GM12878 (cell line): ENCODE results near the gene TTLL11. TPM values are rescaled to one million over a fixed set of nuclear protein-coding genes. Genes with fewer than 3 reads are reported as not detected.

Experiments used
- ATAC-seq: fragments of 200-7000 bp; cut with Tn5 transposase; 3 replicates; pipeline ENCODE4 v1.9.1; 2020; ENCODE audit warnings: mild to moderate bottlenecking, moderate library complexity
- BruUV-seq: library from RNA; stranded (reverse); fragments of 400-500 nt; replicated peaks from 2 replicates; lab custom pipeline; 2021; lab: Mats Ljungman, UMichigan
- CTCF ChIA-PET: fragments of 300-600 bp; sonication (Branson Sonifier 250); formaldehyde crosslinking; extraction: SDS; loops from one replicate; lab custom pipeline; 2021; ENCODE audit warnings: inconsistent platforms; lab: Yijun Ruan, JAX
- POLR2A ChIA-PET: fragments of 350-600 bp; formaldehyde crosslinking; extraction: SDS; loops from one replicate; lab custom pipeline; 2021; ENCODE audit warnings: inconsistent platforms; lab: Charles Lee
- RAD21 ChIA-PET: fragments of 300-600 bp; sonication (Branson Sonifier 250); formaldehyde crosslinking; loops from one replicate; lab custom pipeline; 2023; ENCODE audit warnings: antibody characterized with exemption; ENCODE audit not compliant: unreplicated experiment; lab: Charles Lee
- SMC1A ChIA-PET: fragments of 300-600 bp; sonication (Branson Sonifier 250); formaldehyde crosslinking; loops from one replicate; lab custom pipeline; 2023; ENCODE audit not compliant: unreplicated experiment, uncharacterized antibody; lab: Charles Lee
- DNase-seq: peaks from one replicate; pipeline ENCODE4 v3.0.0-alpha.2; 2011; ENCODE audit warnings: low read depth, low spot score
- FAIRE-seq: peaks from 3 replicates; lab custom pipeline; 2011; peaks lifted over from hg19 to GRCh38; lab: Jason Lieb, UNC
- H2AFZ ChIP-seq: 2 replicates; pipeline ENCODE4 v1.6.0; 2011; ENCODE audit warnings: low read depth, low read length, control low read depth; ENCODE audit not compliant: control insufficient read depth
- H3K27ac ChIP-seq: 2 replicates; pipeline ENCODE4 v1.5.1; 2011; ENCODE audit warnings: control low read depth; ENCODE audit not compliant: control insufficient read depth, insufficient read depth
- H3K27me3 ChIP-seq, 2 experiments: replicated peaks in 1 of 2; 2 replicates each; pipeline versions ENCODE4 v1.6.0 to v1.6.1; 2011; ENCODE audit warnings: low read length in 1 of 2; ENCODE audit not compliant: control insufficient read depth in 2 of 2, insufficient read depth in 2 of 2
- H3K36me3 ChIP-seq, 2 experiments: 2 replicates each; pipeline ENCODE4 v1.5.1; 2011; ENCODE audit warnings: low read length in 1 of 2; ENCODE audit not compliant: control insufficient read depth in 2 of 2, insufficient read depth in 2 of 2
- H3K4me1 ChIP-seq: 2 replicates; pipeline ENCODE4 v1.6.1; 2011; ENCODE audit warnings: mild to moderate bottlenecking, low read length, moderate library complexity, mixed read lengths; ENCODE audit not compliant: control insufficient read depth, insufficient read depth
- H3K4me2 ChIP-seq: 2 replicates; pipeline ENCODE4 v1.6.0; 2011; ENCODE audit warnings: control low read depth; ENCODE audit not compliant: control insufficient read depth, insufficient read depth
- H3K4me3 ChIP-seq: fragments of 200-600 bp; sonication (generic); 2 replicates; pipeline ENCODE4 v1.5.1; 2016
- H3K79me2 ChIP-seq: 2 replicates; pipeline ENCODE4 v1.6.0; 2011; ENCODE audit warnings: low read length; ENCODE audit not compliant: control insufficient read depth, insufficient read depth
- H3K9ac ChIP-seq: 2 replicates; pipeline ENCODE4 v1.8.0; 2011; ENCODE audit warnings: low read length, control low read depth, mixed read lengths; ENCODE audit not compliant: control insufficient read depth, insufficient read depth
- H3K9me3 ChIP-seq: replicated peaks from 3 replicates; pipeline ENCODE4 v1.5.1; 2011; ENCODE audit warnings: mild to moderate bottlenecking, low read length; ENCODE audit not compliant: control insufficient read depth, insufficient read depth
- H4K20me1 ChIP-seq: 2 replicates; pipeline ENCODE4 v1.6.0; 2011; ENCODE audit not compliant: control insufficient read depth, insufficient read depth
- CTCF ChIP-seq, 3 experiments: IDR thresholded peaks in 2 of 3; conservative IDR thresholded peaks in 1 of 3; 2 replicates each; pipeline ENCODE4 v1.5.1; 2011; ENCODE audit warnings: low read depth in 3 of 3, low read length in 3 of 3, mild to moderate bottlenecking in 3 of 3, control low read depth in 2 of 3, moderate library complexity in 2 of 3, inconsistent platforms in 1 of 3, mixed read lengths in 1 of 3; ENCODE audit not compliant: control insufficient read depth in 2 of 3, insufficient read depth in 1 of 3; ENCODE audit errors: extremely low read depth in 1 of 3
- E2F8 ChIP-seq: fragments of 450-650 bp; IDR thresholded peaks from 2 replicates; pipeline ENCODE4 v1.6.1; 2018; ENCODE audit warnings: mild to moderate bottlenecking, low read depth, moderate library complexity; ENCODE audit not compliant: partially characterized antibody
- EGR1 ChIP-seq, 2 experiments: IDR thresholded peaks; 1 replicate in 1 of 2; 2 replicates in 1 of 2; pipeline ENCODE4 v1.6.1; 2011 to 2012; ENCODE audit warnings: low read depth in 2 of 2, low read length in 2 of 2, borderline replicate concordance in 1 of 2, mild to moderate bottlenecking in 1 of 2, moderate library complexity in 1 of 2
- ETV6 ChIP-seq, 2 experiments: fragments of 450-650 bp in 1 of 2; IDR thresholded peaks in 1 of 2; conservative IDR thresholded peaks in 1 of 2; 2 replicates each; pipeline ENCODE4 v1.6.1; 2014; ENCODE audit warnings: antibody characterized with exemption in 1 of 2, borderline replicate concordance in 1 of 2, low read depth in 1 of 2, mild to moderate bottlenecking in 1 of 2, moderate library complexity in 1 of 2
- KDM1A ChIP-seq: fragments of 200-600 bp; sonication (generic); IDR thresholded peaks from 2 replicates; pipeline ENCODE4 v1.6.1; 2016; ENCODE audit warnings: borderline replicate concordance
- NFYA ChIP-seq: IDR thresholded peaks from 2 replicates; pipeline ENCODE4 v1.6.1; 2011; ENCODE audit warnings: low read depth, mild to moderate bottlenecking, low read length, improper control_type of control experiment, borderline replicate concordance
- NR2C2 ChIP-seq: IDR thresholded peaks from 2 replicates; pipeline ENCODE4 v1.6.1; 2011; ENCODE audit warnings: borderline replicate concordance, low read depth; ENCODE audit not compliant: control insufficient read depth, insufficient read length
- RB1 ChIP-seq: fragments of 450-650 bp; formaldehyde crosslinking; IDR thresholded peaks from 2 replicates; pipeline ENCODE4 v1.6.1; 2017; ENCODE audit warnings: mild to moderate bottlenecking, borderline replicate concordance
- RELA ChIP-seq: fragments of 450-650 bp; IDR thresholded peaks from 2 replicates; pipeline ENCODE4 v1.8.0; 2014; ENCODE audit warnings: borderline replicate concordance; ENCODE audit not compliant: partially characterized antibody
- SPI1 ChIP-seq: IDR thresholded peaks from 2 replicates; pipeline ENCODE4 v1.6.1; 2011; ENCODE audit warnings: low read depth, mild to moderate bottlenecking, low read length, moderate library complexity, borderline replicate concordance; ENCODE audit not compliant: insufficient read depth
- STAT1 ChIP-seq: fragments of 450-650 bp; conservative IDR thresholded peaks from 2 replicates; pipeline ENCODE4 v1.6.1; 2014; ENCODE audit warnings: antibody characterized with exemption, mild to moderate bottlenecking
- STAT3 ChIP-seq: IDR thresholded peaks from 2 replicates; pipeline ENCODE4 v1.6.1; 2011; ENCODE audit warnings: low read depth, low read length, improper control_type of control experiment
- TCF12 ChIP-seq: IDR thresholded peaks from 2 replicates; pipeline ENCODE4 v1.6.1; 2011; ENCODE audit warnings: low read depth, mild to moderate bottlenecking, low read length
- ZNF384 ChIP-seq: IDR thresholded peaks from 2 replicates; pipeline ENCODE4 v1.6.1; 2012; ENCODE audit warnings: low read depth, mild to moderate bottlenecking, low read length, improper control_type of control experiment, borderline replicate concordance
- WGBS: methylation state at CpG from one replicate; pipeline ENCODE4 v1.1.6; 2016; ENCODE audit warnings: low lambda C conversion rate; ENCODE audit not compliant: insufficient replicate concordance, insufficient coverage; ENCODE audit errors: missing lambda C conversion rate; 5-methylcytosine and 5-hydroxymethylcytosine counted together
- in situ Hi-C: fragments of 300-500 bp; cut with MboI; formaldehyde crosslinking; loops from 9 replicates; pipeline ENCODE4 v1.14.3; 2018; ENCODE audit warnings: mixed read lengths
- intact Hi-C: fragments of 100-400 bp; cut with micrococcal nuclease; formaldehyde crosslinking; loops from one replicate; pipeline ENCODE4 v1.14.2; 2022; ENCODE audit not compliant: unreplicated experiment
- polyA plus RNA-seq, 11 experiments: library from polyadenylated mRNA; depleted of rRNA in 4 of 11; unstranded in 6 of 11; stranded (reverse) in 5 of 11; fragments of >200 nt; fragmentation: Nextera tagmentation in 4 of 11; fragmentation: Illumina TruSeq in 1 of 11; extraction: Ambion mirVana in 4 of 11; extraction: Trizol in 1 of 11; gene quantifications; 1 replicate in 1 of 11; 2 replicates in 10 of 11; pipeline versions ENCODE4 v1.2.1 to v1.2.3, GENCODE V29; 2011 to 2016; ENCODE audit warnings: inconsistent platforms in 2 of 11, missing spikeins in 2 of 11, low read depth in 1 of 11
- total RNA-seq, 4 experiments: library from RNA; depleted of rRNA in 3 of 4; stranded (reverse); fragments of >200 nt in 3 of 4; fragmentation: Illumina TruSeq in 1 of 4; extraction: Trizol in 1 of 4; gene quantifications; 2 replicates each; pipeline versions ENCODE4 v1.2.1 to v1.2.3, GENCODE V29; 2013 to 2021
- TF ChIP-seq, protein P1 (sequence below): fragments of 450-650 bp; IDR thresholded peaks from 2 replicates; pipeline ENCODE4 v1.6.1; 2017; ENCODE audit warnings: mild to moderate bottlenecking, moderate library complexity

Gene TTLL11
- total and polyA plus RNA-seq, 10 of the 15 experiments (the other 5 are each of a cell fraction or from before 2014, with no cell fraction given) = 1.2 to 3.7 (median 2.9) TPM

DNA sequence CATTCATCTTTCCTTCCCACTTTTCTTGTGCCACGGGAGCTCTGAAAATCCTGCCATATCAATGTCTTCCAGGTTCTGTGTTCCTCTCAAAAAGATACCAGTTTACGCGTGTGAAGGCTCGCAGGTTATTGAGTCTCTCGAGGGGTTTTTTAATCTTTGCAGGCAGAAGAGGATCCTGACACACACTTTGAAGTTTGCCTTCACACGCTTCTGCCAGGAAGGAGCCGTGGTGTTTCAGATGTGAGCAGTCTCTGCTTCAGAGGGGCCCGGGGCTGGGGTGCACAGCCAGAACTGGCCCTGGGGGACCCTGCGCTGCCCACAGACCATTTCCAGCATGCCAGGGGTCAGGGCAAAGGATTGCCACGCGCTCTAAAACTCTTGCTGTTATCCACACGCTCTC lies 167.2 kb downstream of the TTLL11 start:
- ChIA-PET POLR2A (no interaction called here), CTCF (no interaction called here), SMC1A (no interaction called here), RAD21 (no interaction called here)
- no peaks in the 10 kb centered on the region for H3K36me3 ChIP-seq
- no peak overlapping the region for H2AFZ ChIP-seq
- no peaks in the 10 kb centered on the region for H3K79me2 ChIP-seq
- 39% methylated on average over 12 of the region's 12 CpGs for WGBS
- DNase-seq = no peak
- H3K9me3 ChIP-seq = no peaks in the 10 kb centered on the region
- intact Hi-C loops (no loop called here), in situ Hi-C loops (no loop called here)
- H3K4me3 ChIP-seq = no peak overlapping the region
- no peak for ATAC-seq
- no peak for FAIRE-seq
- no peak overlapping the region for H3K4me2 ChIP-seq
- no peaks in the 10 kb centered on the region; a peak in 1 of 4 replicates for H3K27me3 ChIP-seq
- H3K9ac ChIP-seq = no peak overlapping the region
- H3K27ac ChIP-seq = no peak overlapping the region
- BruUV-seq = no TSS peak
- no peaks in the 10 kb centered on the region; the same call in 1 of the 2 replicates for H3K4me1 ChIP-seq
- no peaks in the 10 kb centered on the region for H4K20me1 ChIP-seq
- TF ChIP-seq STAT1 = no peak
- TF ChIP-seq, protein P1, sequence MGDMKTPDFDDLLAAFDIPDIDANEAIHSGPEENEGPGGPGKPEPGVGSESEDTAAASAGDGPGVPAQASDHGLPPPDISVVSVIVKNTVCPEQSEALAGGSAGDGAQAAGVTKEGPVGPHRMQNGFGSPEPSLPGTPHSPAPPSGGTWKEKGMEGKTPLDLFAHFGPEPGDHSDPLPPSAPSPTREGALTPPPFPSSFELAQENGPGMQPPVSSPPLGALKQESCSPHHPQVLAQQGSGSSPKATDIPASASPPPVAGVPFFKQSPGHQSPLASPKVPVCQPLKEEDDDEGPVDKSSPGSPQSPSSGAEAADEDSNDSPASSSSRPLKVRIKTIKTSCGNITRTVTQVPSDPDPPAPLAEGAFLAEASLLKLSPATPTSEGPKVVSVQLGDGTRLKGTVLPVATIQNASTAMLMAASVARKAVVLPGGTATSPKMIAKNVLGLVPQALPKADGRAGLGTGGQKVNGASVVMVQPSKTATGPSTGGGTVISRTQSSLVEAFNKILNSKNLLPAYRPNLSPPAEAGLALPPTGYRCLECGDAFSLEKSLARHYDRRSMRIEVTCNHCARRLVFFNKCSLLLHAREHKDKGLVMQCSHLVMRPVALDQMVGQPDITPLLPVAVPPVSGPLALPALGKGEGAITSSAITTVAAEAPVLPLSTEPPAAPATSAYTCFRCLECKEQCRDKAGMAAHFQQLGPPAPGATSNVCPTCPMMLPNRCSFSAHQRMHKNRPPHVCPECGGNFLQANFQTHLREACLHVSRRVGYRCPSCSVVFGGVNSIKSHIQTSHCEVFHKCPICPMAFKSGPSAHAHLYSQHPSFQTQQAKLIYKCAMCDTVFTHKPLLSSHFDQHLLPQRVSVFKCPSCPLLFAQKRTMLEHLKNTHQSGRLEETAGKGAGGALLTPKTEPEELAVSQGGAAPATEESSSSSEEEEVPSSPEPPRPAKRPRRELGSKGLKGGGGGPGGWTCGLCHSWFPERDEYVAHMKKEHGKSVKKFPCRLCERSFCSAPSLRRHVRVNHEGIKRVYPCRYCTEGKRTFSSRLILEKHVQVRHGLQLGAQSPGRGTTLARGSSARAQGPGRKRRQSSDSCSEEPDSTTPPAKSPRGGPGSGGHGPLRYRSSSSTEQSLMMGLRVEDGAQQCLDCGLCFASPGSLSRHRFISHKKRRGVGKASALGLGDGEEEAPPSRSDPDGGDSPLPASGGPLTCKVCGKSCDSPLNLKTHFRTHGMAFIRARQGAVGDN = no peak
- no peak for TF ChIP-seq NR2C2
- no peak for TF ChIP-seq TCF12
- no peak for TF ChIP-seq STAT3
- TF ChIP-seq RELA = no peak
- TF ChIP-seq RB1 = no peak
- no peak for TF ChIP-seq ETV6 (conservative IDR thresholded peaks at IDR 0.05 in 1 of 2, IDR thresholded peaks at IDR 0.05 in 1 of 2; ENCODE audit: borderline replicate concordance in 1 of 2, low read depth in 1 of 2)
- no peak for TF ChIP-seq EGR1 (IDR thresholded peaks at IDR 0.05; ENCODE audit: borderline replicate concordance in 1 of 2, low read depth in 2 of 2, low read length in 2 of 2)
- no peak for TF ChIP-seq E2F8
- TF ChIP-seq CTCF (IDR thresholded peaks at IDR 0.05 in 2 of 3, conservative IDR thresholded peaks at IDR 0.05 in 1 of 3; ENCODE audit: control insufficient read depth in 2 of 3, extremely low read depth in 1 of 3, insufficient read depth in 1 of 3, low read depth in 3 of 3, low read length in 3 of 3) = no peak
- no peak for TF ChIP-seq SPI1
- TF ChIP-seq NFYA = no peak
- TF ChIP-seq KDM1A = no peak
- TF ChIP-seq ZNF384 = no peak
